Inferior parietal cortex (tissue), 1 donor: ENCODE measurements around the gene LAYN.

Source experiments
- DNase-seq: peaks from one replicate; pipeline ENCODE4 v3.0.0-alpha.2; 2016; ENCODE audit errors: extremely low spot score

The LAYN gene, protein sequence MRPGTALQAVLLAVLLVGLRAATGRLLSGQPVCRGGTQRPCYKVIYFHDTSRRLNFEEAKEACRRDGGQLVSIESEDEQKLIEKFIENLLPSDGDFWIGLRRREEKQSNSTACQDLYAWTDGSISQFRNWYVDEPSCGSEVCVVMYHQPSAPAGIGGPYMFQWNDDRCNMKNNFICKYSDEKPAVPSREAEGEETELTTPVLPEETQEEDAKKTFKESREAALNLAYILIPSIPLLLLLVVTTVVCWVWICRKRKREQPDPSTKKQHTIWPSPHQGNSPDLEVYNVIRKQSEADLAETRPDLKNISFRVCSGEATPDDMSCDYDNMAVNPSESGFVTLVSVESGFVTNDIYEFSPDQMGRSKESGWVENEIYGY

GRCh38 chr11:111540114-111540936, at the start of gene LAYN:
TSS of gene LAYN (plus strand) at chr11:111540720. CDS start at chr11:111540844, 124 bp downstream.
- no peak for DNase-seq

GRCh38 chr11:111494040-111494439, 46.5 kb upstream of the LAYN start:
- no peak for DNase-seq

GRCh38 chr11:111499483-111499882, 41.0 kb upstream of the LAYN start:
- DNase-seq: no peak

DNA sequence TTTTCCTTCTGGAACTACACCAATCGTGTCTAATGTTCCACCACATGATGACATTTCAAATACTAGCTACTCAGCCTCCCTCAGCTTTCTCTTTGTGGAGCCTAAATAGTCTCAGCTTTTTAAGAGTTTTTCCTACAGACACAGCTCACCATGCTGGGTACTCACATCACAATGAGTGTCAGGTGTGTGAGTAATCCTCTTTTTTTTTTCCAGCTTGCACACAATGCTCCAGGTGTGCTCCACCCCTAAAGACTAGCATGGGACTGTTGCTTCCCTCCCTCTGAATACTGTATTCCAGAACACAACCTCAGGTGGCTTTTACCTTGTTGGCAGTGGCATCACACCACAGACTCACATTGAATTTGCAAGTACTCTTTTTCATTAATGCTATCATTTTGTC, 40.0 kb upstream of the LAYN start:
- DNase-seq: no peak

DNA sequence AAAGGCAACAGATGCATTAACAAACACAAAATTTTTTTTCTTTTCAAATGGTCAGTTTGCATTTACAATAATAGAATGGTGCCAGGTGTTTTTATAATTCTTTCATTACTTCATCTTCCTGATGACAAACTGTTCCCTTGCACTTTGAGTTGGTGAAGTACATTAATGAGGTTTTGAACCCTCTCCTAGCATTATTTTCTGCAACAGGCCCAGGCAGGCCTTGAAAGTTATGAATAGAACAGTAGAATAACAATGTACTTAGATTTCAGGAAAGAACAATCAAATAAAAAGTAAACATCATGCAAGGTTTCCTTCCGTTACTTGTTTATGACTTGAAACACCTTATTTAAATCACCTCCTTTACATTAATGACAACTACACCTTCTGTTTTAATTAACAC, 37.9 kb upstream of the LAYN start:
- DNase-seq: no peak

- DNase-seq: no peak
These were observed 30.2 kb upstream of the LAYN start for GRCh38 chr11:111510311-111510710.

- DNase-seq: no peak
These were observed 28.0 kb upstream of the LAYN start, which contains the start of gene BTG4 for GRCh38 chr11:111512296-111513239. TSS of gene BTG4 (minus strand) at chr11:111512386. CDS start at chr11:111498776, 13,610 bp downstream.

DNA sequence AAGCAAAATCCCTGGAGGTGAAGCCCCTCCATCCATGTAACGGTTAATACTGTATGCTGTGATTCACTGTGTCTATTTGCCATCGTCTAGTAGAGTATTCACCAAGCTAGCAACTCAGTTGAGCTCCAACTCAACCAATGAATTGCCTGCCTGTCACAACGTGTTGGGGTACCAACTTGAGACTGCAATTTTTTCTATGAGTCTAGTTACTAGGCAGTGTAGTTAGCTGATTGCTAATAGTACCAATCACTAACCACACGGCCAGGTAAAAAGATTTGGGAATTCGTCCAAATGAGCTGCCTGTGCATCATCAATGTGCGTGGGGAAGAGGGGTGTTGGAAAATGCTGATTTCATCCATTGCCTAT, 27.3 kb upstream of the LAYN start:
- DNase-seq: no peak

- DNase-seq: no peak
These were observed 26.1 kb upstream of the LAYN start, which contains the start of gene HOATZ for GRCh38 chr11:111514216-111515031. TSS of gene HOATZ (plus strand) at chr11:111514778. CDS start at chr11:111514785, 7 bp downstream.

- no peak for DNase-seq
These were observed 24.9 kb upstream of the LAYN start for GRCh38 chr11:111515591-111515990.

- DNase-seq: no peak
These were observed 21.9 kb upstream of the LAYN start for GRCh38 chr11:111518668-111519067.

GRCh38 chr11:111520560-111520959, 20.0 kb upstream of the LAYN start:
- no peak for DNase-seq

DNA sequence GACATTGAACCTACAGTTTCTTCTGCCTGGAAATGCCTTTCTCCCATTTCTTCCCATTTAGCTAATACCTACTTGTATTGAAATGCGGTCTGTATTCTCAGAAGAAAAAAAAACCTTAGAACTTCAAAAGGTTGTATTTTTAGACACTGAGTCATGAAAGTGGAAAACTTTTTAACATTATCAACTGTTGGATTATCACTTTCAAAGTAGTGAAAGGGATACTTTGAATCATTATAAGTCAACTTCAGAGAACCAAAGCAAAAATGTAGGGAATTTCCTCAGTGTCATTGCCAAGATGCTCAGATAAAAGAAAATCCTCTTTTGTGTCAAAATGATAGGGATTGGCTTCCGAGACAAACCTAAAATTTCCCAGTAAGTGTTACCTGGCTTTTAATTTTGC, 19.4 kb upstream of the LAYN start:
- no peak for DNase-seq

DNA sequence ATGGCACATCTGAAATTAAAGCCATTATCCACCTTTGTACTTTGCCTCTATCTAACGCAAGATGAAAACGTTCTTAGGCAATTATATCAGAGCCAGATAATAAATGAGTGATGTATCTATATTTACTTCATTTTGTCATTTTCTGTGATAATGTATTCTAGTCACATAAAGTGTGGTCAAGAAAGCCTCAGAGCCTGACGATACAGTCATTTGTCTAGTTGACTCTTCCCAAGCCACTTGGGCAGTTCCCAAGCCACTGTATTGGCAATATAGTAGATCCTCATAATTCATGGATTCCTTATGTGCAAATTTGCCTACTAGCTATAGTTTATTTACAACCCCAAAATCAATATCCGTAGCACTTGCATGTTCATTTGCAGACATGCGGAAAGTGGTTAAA, 18.1 kb upstream of the LAYN start:
- DNase-seq: no peak

- DNase-seq: no peak
These were observed 17.2 kb upstream of the LAYN start for GRCh38 chr11:111523343-111523742.

GRCh38 chr11:111524056-111524455, 16.5 kb upstream of the LAYN start:
- no peak for DNase-seq

DNA sequence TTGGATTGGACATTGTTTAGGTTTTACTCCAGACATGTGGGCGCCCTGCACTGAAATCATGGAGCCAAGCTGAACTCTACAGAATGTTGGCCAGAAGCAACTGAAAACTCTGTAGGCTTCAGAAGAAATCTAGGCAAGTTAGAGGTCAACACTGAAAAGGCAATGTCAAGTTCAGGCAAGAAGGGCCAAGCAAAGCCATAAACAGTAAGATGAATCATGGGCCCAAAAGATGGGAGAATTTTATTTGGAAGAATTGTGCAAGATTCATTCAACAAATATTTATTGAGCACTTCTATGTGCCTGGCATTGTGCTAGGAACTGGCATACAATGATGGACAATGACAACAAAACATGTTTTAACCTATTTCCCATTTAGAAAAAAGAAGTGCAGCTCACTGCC, 15.1 kb upstream of the LAYN start:
- DNase-seq: no peak

DNA sequence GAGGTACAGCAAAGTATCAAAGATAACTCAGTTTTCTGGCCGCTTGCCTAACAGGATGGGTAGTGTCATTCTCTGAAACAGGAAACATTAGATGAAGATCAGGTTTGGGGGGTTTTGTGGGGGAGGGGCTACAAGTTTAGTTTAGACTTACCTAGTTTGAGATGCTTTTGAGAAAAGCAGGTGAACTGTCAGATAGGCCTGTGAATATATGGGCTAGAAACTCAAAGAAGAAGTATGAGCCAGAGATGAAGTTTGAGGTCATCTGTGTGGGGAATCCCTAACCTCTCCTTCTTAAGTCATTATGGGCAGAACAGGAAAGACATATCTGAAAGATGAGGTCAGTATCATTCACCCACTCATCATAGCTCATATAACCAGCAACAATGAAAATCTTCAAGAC, 14.0 kb upstream of the LAYN start:
- DNase-seq: no peak

DNA sequence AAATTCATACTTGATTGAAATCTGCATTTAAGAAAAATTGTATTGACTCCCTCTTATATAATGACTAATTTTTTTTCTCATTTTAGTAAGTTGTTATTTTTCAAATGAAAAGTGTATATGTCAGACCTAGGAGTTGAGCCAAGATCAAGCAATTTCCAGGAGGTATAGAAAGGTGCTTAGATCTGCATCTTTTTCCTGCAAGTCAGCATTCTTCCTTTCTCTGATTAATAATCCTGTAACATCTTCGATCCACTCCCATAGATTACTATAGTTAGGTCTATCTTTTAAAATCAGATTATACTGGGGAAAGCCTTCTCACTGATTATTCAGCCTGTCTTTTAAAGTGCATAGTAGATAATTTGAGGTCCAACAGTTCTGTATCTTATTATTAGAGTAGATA, 13.2 kb upstream of the LAYN start:
- DNase-seq: no peak

DNA sequence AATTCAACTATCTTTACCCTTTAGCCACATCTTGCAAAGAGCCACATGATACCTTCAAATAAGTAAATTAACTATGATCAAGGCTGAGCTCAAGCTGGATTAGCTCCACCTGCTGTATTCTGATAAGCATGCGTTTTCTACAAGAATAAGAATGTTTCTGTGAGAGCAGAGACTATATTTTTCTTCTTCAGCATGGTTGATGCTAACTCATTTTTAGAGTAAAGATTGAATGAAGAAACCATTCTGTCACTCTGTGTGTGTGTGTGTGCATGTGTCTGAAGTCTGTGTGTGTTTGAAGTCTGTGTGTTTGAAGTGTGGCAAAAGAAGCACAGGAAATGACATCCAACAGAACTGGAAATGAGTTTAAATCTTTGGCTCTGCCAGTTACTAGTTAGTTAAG, 12.0 kb upstream of the LAYN start:
- DNase-seq: no peak

DNA sequence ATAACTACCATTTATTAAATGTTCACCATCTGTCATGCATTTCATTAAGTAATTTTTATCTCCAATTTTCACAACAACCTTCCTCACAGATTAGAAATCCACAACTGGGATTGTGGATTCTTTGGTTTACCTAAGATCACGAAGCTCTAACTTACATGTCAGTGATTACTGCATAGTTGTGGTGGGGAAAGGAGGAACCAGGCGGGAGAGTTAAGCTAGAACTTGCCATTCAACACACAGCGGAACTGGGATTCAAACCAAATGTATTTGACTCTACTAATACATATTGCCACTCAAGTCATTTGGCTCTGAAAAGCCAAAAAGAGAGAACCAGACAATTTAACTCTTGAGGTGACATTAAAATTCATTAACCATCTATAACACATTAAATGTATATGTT, 10.4 kb upstream of the LAYN start:
- DNase-seq: no peak
